ENCODE measurements around the gene SFXN4.
"Not testable (repeated sequence)": the region's sequence is repeated elsewhere in the genome, so short reads cannot be mapped to it uniquely, and the experiment has no call there.

GRCh38 chr10:119151601-119152000 lies 13.9 kb downstream of the SFXN4 start:
- not testable (repeated sequence) for TF ChIP-seq EZH2 (IDR thresholded peaks at IDR 0.05; ENCODE audit: insufficient read depth, low read length); CTCF (IDR thresholded peaks at IDR 0.05; ENCODE audit: insufficient read depth, low read depth, low read length)
